Karpas-422 (cell line): ENCODE measurements around the gene HIP1. TPM values are rescaled to one million over a fixed set of nuclear protein-coding genes. Genes with fewer than 3 reads are reported as not detected.

Source experiments
- DNase-seq: peaks from one replicate; pipeline ENCODE4 v3.0.0-alpha.2; 2015
- H2AFZ ChIP-seq: fragments of 200-600 bp; sonication (generic); 2 replicates; pipeline ENCODE4 v1.6.1; 2014; ENCODE audit warnings: antibody characterized with exemption, low read length, mixed read lengths
- H3K27ac ChIP-seq: fragments of 200-600 bp; sonication (generic); 2 replicates; pipeline ENCODE4 v1.5.1; 2014; ENCODE audit warnings: mild to moderate bottlenecking, low read length, moderate library complexity
- H3K27me3 ChIP-seq: fragments of 200-600 bp; sonication (generic); 2 replicates; pipeline ENCODE4 v1.6.1; 2014; ENCODE audit warnings: low read length, mixed read lengths
- H3K36me3 ChIP-seq: fragments of 200-600 bp; sonication (generic); 2 replicates; pipeline ENCODE4 v1.6.1; 2014; ENCODE audit warnings: low read length, mixed read lengths; ENCODE audit not compliant: insufficient read depth
- H3K4me1 ChIP-seq: fragments of 200-600 bp; sonication (generic); 2 replicates; pipeline ENCODE4 v1.6.1; 2014; ENCODE audit warnings: mild to moderate bottlenecking, low read length, mixed read lengths
- H3K4me2 ChIP-seq: fragments of 200-600 bp; sonication (generic); 2 replicates; pipeline ENCODE4 v1.6.1; 2014; ENCODE audit warnings: low read length, low read depth, mild to moderate bottlenecking; ENCODE audit not compliant: poor library complexity, severe bottlenecking
- H3K4me3 ChIP-seq: fragments of 200-600 bp; sonication (generic); 2 replicates; pipeline ENCODE4 v1.5.1; 2014; ENCODE audit warnings: mild to moderate bottlenecking, antibody characterized with exemption, low read length, mixed read lengths
- H3K79me2 ChIP-seq: fragments of 200-600 bp; sonication (generic); 2 replicates; pipeline ENCODE4 v1.6.1; 2014; ENCODE audit warnings: mild to moderate bottlenecking, low read length, mixed read lengths
- H3K9ac ChIP-seq: fragments of 200-600 bp; sonication (generic); 2 replicates; pipeline ENCODE4 v1.6.0; 2014; ENCODE audit warnings: low read length
- H3K9me2 ChIP-seq: fragments of 200-600 bp; sonication (generic), shearing (Covaris generic); replicated peaks from 2 replicates; pipeline ENCODE4 v1.6.0; 2014; ENCODE audit warnings: mild to moderate bottlenecking, low read length, moderate library complexity; ENCODE audit not compliant: insufficient read depth
- H3K9me3 ChIP-seq: fragments of 300-700, 200-600 bp; sonication (generic); 2 replicates; pipeline ENCODE4 v1.6.1; 2014; ENCODE audit warnings: low read length, mixed read lengths
- H4K20me1 ChIP-seq: fragments of 200-600 bp; sonication (generic); 2 replicates; pipeline ENCODE4 v1.6.1; 2014; ENCODE audit warnings: mild to moderate bottlenecking, antibody characterized with exemption, low read length, low read depth; ENCODE audit not compliant: insufficient read depth
- total RNA-seq: library from RNA; depleted of rRNA; stranded (reverse); fragments of >200 nt; shearing (Covaris generic); gene quantifications from 2 replicates; pipeline ENCODE4 v1.2.3, GENCODE V29; 2014; ENCODE audit warnings: low replicate concordance

The HIP1 gene
- total RNA-seq, 1 experiment from 2014 or later, result 0.34 TPM

DNA sequence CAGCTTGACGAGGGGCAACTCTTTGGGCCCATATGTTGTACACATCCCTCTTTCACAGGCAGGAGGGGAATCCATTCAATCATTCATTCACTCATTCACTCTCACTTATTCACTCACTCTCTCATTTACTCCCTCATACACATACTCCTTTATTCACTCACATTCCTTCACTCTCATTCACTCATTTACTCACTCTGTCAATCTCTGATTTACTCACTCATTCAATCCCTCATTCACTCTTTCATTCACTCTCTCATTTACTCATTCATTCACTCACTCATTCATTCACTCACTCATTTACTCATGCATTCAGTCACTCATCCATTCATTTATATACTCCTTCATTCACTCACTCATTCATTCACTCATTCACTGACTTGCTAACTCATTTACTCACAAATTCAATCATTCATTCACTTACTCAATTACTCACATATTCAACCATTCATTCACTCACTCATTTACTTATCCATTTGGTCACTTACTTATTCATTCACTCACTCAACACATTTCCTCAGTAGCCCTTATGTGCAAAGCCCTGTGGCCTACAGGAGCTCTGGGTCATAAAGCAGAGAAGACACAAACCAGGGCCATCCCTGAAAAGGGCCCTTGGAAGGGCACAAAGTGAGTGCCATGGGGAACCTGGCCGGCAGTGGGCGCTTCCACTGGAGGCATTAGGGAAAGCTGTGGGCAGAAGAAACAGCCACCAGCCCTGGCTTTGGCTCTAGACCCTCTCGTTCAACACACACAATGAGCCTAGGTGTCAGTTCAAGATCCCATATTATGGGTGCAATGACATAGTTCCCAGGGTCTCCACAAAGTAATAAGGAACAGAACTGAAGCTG, 26.0 kb downstream of the HIP1 start:
- Histone ChIP-seq H3K4me2 (no peak overlapping the region), H3K9me3 (peaks cover 9% of the 10 kb centered on the region; the same call in 1 of the 2 replicates), H3K27me3 (no peaks in the 10 kb centered on the region), H2AFZ (no peak overlapping the region), H3K36me3 (no peaks in the 10 kb centered on the region), H3K4me1 (no peaks in the 10 kb centered on the region), H3K9me2 (no peaks in the 10 kb centered on the region), H3K4me3 (no peak overlapping the region), H3K27ac (no peak overlapping the region), H4K20me1 (no peaks in the 10 kb centered on the region), H3K9ac (no peak overlapping the region), H3K79me2 (no peaks in the 10 kb centered on the region)
- DNase-seq, result no peak

DNA sequence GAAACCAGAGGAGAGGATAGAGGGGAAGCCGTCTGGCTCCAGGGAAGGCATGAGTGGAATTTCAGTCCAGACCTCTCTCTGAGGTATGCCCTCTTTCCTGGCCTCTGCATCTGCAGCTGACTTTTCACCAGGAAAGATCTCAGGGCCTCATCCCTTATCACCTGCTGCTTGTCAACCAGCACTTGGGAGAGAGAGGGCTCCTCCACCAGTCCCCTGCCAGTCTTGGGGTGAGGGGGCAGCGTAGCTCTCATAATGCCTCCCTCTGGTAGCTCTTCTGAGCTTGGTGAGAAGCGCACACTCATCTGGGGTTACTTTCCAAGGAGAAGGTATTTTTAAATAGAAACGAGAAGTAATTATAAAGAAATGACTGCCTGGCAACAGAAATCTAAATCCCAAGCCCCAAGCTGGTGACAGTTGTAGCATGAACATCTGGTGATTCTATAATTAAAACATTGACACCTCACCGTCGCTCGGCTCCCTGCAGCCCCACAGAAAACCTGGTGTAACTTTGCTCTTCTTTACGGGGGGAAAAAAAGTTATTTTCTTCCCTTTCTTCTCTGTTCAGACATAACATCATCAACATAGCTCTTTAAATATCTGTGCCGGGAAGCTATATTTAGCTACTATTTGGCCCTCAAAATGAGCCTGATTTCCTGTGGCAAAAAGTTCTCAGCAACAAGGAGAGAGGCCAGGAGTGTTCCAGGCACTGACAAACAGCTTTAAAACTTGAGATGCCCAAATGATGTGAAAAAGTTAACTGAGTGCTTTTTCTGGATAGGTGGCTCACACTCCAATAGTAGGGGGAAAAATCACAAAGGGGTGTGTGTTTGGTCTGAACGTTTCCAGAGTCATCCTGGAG, 26.9 kb downstream of the HIP1 start:
- H3K4me2 ChIP-seq, result no peak overlapping the region
- H2AFZ ChIP-seq, result no peak overlapping the region
- H3K27ac ChIP-seq, result no peak overlapping the region

GRCh38 chr7:75711076-75711475, 27.7 kb downstream of the HIP1 start:
- H3K27me3 ChIP-seq, result no peaks in the 10 kb centered on the region
- H3K9ac ChIP-seq, result no peak overlapping the region
- H3K4me3 ChIP-seq, result no peak overlapping the region
- peaks cover 9% of the 10 kb centered on the region; the same call in 1 of the 2 replicates for H3K9me3 ChIP-seq
- H3K4me1 ChIP-seq, result no peaks in the 10 kb centered on the region
- H3K79me2 ChIP-seq, result no peaks in the 10 kb centered on the region
- H2AFZ ChIP-seq, result no peak overlapping the region
- H3K4me2 ChIP-seq, result no peak overlapping the region
- H4K20me1 ChIP-seq, result no peaks in the 10 kb centered on the region
- H3K27ac ChIP-seq, result no peak overlapping the region
- no peak for DNase-seq
- no peaks in the 10 kb centered on the region for H3K36me3 ChIP-seq
- no peaks in the 10 kb centered on the region for H3K9me2 ChIP-seq

More for the DNA sequence above, 26.9 kb downstream of the HIP1 start:
- Histone ChIP-seq H4K20me1 (no peaks in the 10 kb centered on the region), H3K4me3 (no peak overlapping the region), H3K9me2 (no peaks in the 10 kb centered on the region), H3K79me2 (no peaks in the 10 kb centered on the region), H3K9me3 (peaks cover 9% of the 10 kb centered on the region; the same call in 1 of the 2 replicates), H3K4me1 (no peaks in the 10 kb centered on the region), H3K9ac (no peak overlapping the region), H3K36me3 (no peaks in the 10 kb centered on the region), H3K27me3 (no peaks in the 10 kb centered on the region)
- no peak for DNase-seq

DNA sequence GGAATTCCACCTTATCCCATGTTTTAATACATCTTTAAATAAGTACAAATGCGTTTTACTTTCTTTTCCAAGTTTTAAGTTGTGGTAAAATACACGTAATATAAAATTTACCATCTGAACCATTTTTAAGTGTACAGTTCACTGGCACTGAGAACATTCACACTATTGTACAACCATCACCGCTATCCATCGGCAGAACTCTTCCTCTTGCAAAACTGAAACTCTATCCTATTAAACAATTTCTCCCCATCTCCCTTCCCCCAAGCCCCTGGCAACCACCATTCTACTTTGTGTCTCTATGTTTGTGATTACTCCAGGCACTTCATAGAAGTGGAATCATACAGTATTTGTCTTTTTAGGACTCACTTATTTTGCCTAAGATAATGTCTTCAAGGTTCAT, 33.8 kb downstream of the HIP1 start:
- H3K27ac ChIP-seq, result no peak overlapping the region
- H3K4me2 ChIP-seq, result no peak overlapping the region
- DNase-seq, result no peak
- H4K20me1 ChIP-seq, result no peaks in the 10 kb centered on the region
- no peaks in the 10 kb centered on the region for H3K9me2 ChIP-seq
- no peak overlapping the region for H2AFZ ChIP-seq
- no peaks in the 10 kb centered on the region for H3K36me3 ChIP-seq
- H3K27me3 ChIP-seq, result no peaks in the 10 kb centered on the region
- H3K79me2 ChIP-seq, result no peaks in the 10 kb centered on the region
- no peak overlapping the region for H3K9ac ChIP-seq
- H3K4me3 ChIP-seq, result no peak overlapping the region
- H3K9me3 ChIP-seq, result peaks cover 3% of the 10 kb centered on the region; the same call in 1 of the 2 replicates
- H3K4me1 ChIP-seq, result no peaks in the 10 kb centered on the region

DNA sequence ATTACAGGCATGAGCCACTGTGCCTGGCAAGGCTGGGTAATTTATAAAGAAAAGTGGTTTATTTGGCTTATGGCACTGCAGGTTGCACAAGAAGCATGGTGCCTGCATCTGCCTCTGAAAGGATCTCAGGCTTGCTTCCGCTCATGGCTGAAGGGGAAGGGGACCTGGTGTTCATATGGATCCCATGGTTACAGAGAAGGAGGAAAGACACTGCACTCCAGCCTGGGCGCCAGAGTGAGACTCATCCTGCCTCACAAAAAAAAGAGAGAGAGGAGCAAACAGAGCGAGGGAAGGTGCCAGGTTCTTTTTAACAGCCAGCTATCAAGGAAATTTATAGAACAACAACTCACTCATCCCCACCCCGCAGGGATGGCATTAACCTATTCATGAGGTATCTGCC, 36.2 kb downstream of the HIP1 start:
- H3K27me3 ChIP-seq, result no peaks in the 10 kb centered on the region

GRCh38 chr7:75699993-75700392, 38.7 kb downstream of the HIP1 start:
- Histone ChIP-seq H2AFZ (no peak overlapping the region), H3K4me2 (no peak overlapping the region), H3K79me2 (no peaks in the 10 kb centered on the region), H3K4me3 (no peak overlapping the region), H4K20me1 (no peaks in the 10 kb centered on the region), H3K9me2 (no peaks in the 10 kb centered on the region), H3K9ac (no peak overlapping the region), H3K4me1 (no peaks in the 10 kb centered on the region; the same call in 1 of the 2 replicates), H3K9me3 (no peaks in the 10 kb centered on the region), H3K27me3 (no peaks in the 10 kb centered on the region), H3K36me3 (no peaks in the 10 kb centered on the region), H3K27ac (no peak overlapping the region)
- no peak for DNase-seq

More for the DNA sequence above, 36.2 kb downstream of the HIP1 start:
- Histone ChIP-seq H3K27ac (no peak overlapping the region), H2AFZ (no peak overlapping the region), H3K79me2 (no peaks in the 10 kb centered on the region), H3K9me2 (no peaks in the 10 kb centered on the region), H3K9me3 (no peaks in the 10 kb centered on the region), H3K9ac (no peak overlapping the region), H3K4me2 (no peak overlapping the region), H3K36me3 (no peaks in the 10 kb centered on the region), H4K20me1 (no peaks in the 10 kb centered on the region), H3K4me3 (no peak overlapping the region), H3K4me1 (no peaks in the 10 kb centered on the region; the same call in 1 of the 2 replicates)
- no peak for DNase-seq

DNA sequence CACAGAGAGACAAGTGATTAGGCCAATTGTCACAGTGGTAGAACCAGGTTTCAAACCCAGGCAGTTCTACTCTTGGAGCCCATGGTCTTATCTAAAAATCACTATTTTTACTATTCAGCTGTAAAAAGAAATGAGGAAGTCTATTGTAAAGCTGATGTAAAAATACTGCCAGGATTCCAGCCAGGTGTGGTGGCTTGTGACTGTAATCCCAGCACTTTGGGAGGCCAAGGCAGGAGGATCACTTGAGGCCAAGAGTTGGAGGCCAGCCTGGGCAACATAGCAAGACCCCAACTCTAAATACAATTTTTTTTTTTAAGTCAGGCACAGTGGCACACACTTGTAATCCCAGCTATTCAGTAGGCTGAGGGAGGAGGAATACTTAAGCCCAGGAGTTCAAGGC, 40.4 kb downstream of the HIP1 start:
- H3K4me3 ChIP-seq, result no peak overlapping the region
- H3K9me3 ChIP-seq, result no peaks in the 10 kb centered on the region
- H3K9ac ChIP-seq, result no peak overlapping the region
- H3K9me2 ChIP-seq, result no peaks in the 10 kb centered on the region
- no peaks in the 10 kb centered on the region; the same call in none of the 2 replicates for H3K4me1 ChIP-seq
- H4K20me1 ChIP-seq, result no peaks in the 10 kb centered on the region
- H3K79me2 ChIP-seq, result no peaks in the 10 kb centered on the region
- no peaks in the 10 kb centered on the region for H3K36me3 ChIP-seq
- H3K27ac ChIP-seq, result no peak overlapping the region
- H2AFZ ChIP-seq, result no peak overlapping the region
- no peaks in the 10 kb centered on the region for H3K27me3 ChIP-seq
- DNase-seq, result no peak
- H3K4me2 ChIP-seq, result no peak overlapping the region
